NCI-H1105 treated with DMSO at 0.1 percent for 48 hours (cell line): ENCODE data around the gene WWOX.
A peak's percentile ranks its signal among the peaks of the same experiment; 100 is the strongest.

Experiments used
- DNase-seq: peaks from one replicate; lab custom pipeline; 2025; lab: John Stamatoyannopoulos, UW

The WWOX gene

GRCh38 chr16:78105517-78105916 is 6.1 kb downstream of the WWOX start:
- DNase-seq = peak; percentile 22

GRCh38 chr16:78106686-78107085 is 7.2 kb downstream of the WWOX start:
- DNase-seq = no peak

GRCh38 chr16:78108451-78108850 is 9.0 kb downstream of the WWOX start:
- no peak for DNase-seq

- no peak for DNase-seq
Observed at GRCh38 chr16:78113258-78113657, 13.8 kb downstream of the WWOX start.

- DNase-seq = no peak
Observed at GRCh38 chr16:78115659-78116058, 16.2 kb downstream of the WWOX start.

GRCh38 chr16:78116946-78117345 is 17.5 kb downstream of the WWOX start:
- no peak for DNase-seq

- DNase-seq = no peak
Observed at GRCh38 chr16:78117391-78117790, 17.9 kb downstream of the WWOX start.

GRCh38 chr16:78118469-78119025 is 19.1 kb downstream of the WWOX start:
- peak; percentile 4 for DNase-seq

GRCh38 chr16:78122774-78123315 is 23.4 kb downstream of the WWOX start:
- DNase-seq = peak; percentile 91

GRCh38 chr16:78125112-78125844 is 25.8 kb downstream of the WWOX start:
- DNase-seq = no peak

- no peak for DNase-seq
Observed at GRCh38 chr16:78126662-78127061, 27.2 kb downstream of the WWOX start.

- DNase-seq = peak; percentile 3
Observed at GRCh38 chr16:78127130-78127529, 27.7 kb downstream of the WWOX start.

GRCh38 chr16:78128913-78129312 is 29.5 kb downstream of the WWOX start:
- no peak for DNase-seq

- DNase-seq = no peak
Observed at GRCh38 chr16:78129349-78129748, 29.9 kb downstream of the WWOX start.

GRCh38 chr16:78130083-78130608 is 30.7 kb downstream of the WWOX start:
- no peak for DNase-seq

- DNase-seq = no peak
Observed at GRCh38 chr16:78130950-78131349, 31.5 kb downstream of the WWOX start.

GRCh38 chr16:78133919-78134318 is 34.5 kb downstream of the WWOX start:
- DNase-seq = no peak

GRCh38 chr16:78134944-78135619 is 35.6 kb downstream of the WWOX start:
- DNase-seq = no peak

- no peak for DNase-seq
Observed at GRCh38 chr16:78137179-78137578, 37.7 kb downstream of the WWOX start.

GRCh38 chr16:78137782-78138616 is 38.5 kb downstream of the WWOX start:
- no peak for DNase-seq

GRCh38 chr16:78140818-78141466 is 41.5 kb downstream of the WWOX start:
- DNase-seq = no peak
